Neural crest cell (in vitro differentiated cells): ENCODE results near the gene MIDN. TPM values are rescaled to one million over a fixed set of nuclear protein-coding genes. Genes with fewer than 3 reads are reported as not detected.
A peak's percentile ranks its signal among the peaks of the same experiment; 100 is the strongest.
"Not testable (repeated sequence)": the region's sequence is repeated elsewhere in the genome, so short reads cannot be mapped to it uniquely, and the experiment has no call there.

Experiments used
- DNase-seq: peaks from one replicate; pipeline ENCODE4 v3.0.0; 2021; ENCODE audit warnings: low read depth, mixed read lengths, low spot score
- H3K27ac Mint-ChIP-seq: one replicate; pipeline ENCODE4 v1.8.0; 2021; ENCODE audit warnings: mild to moderate bottlenecking, mixed read lengths; ENCODE audit not compliant: unreplicated experiment
- H3K27me3 Mint-ChIP-seq: 2 replicates; pipeline ENCODE4 v1.8.0; 2021; ENCODE audit warnings: low read depth, mild to moderate bottlenecking, mixed read lengths
- H3K36me3 Mint-ChIP-seq: 2 replicates; pipeline ENCODE4 v1.8.0; 2021; ENCODE audit warnings: low read depth, mild to moderate bottlenecking, mixed read lengths
- H3K4me1 Mint-ChIP-seq: 2 replicates; pipeline ENCODE4 v1.8.0; 2021; ENCODE audit warnings: mixed read lengths
- H3K4me3 Mint-ChIP-seq: one replicate; pipeline ENCODE4 v1.8.0; 2021; ENCODE audit warnings: mild to moderate bottlenecking, mixed read lengths
- H3K9me3 Mint-ChIP-seq: 2 replicates; pipeline ENCODE4 v1.8.0; 2021; ENCODE audit warnings: mixed read lengths
- total RNA-seq: library from RNA; stranded (reverse); gene quantifications from 2 replicates; pipeline ENCODE4 v1.2.1, GENCODE V29; 2021
- TF ChIP-seq, protein P1 (sequence below): fragments of 200-600 bp; sonication (generic); conservative IDR thresholded peaks from 2 replicates; pipeline ENCODE4 v1.5.0; 2021; ENCODE audit warnings: antibody characterized with exemption, mild to moderate bottlenecking

Gene MIDN
- total RNA-seq, 1 donor from 2014 or later, result 187 TPM

DNA sequence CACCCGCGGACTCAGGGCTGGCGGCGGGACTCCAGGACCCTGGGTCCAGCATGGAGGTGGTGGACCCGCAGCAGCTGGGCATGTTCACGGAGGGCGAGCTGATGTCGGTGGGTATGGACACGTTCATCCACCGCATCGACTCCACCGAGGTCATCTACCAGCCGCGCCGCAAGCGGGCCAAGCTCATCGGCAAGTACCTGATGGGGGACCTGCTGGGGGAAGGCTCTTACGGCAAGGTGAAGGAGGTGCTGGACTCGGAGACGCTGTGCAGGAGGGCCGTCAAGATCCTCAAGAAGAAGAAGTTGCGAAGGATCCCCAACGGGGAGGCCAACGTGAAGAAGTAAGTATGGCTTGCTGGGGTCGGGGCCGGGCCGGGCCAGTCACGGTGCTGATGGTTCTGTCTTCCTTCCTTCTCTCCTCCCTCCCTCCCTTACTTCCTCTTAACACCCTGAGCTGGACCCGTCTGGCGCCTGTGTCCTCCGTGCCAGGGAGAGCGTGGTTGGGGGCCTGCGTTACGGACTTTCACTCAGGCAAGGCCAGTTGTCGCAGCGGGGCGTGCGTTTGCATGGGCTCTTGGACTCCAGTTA, 41.4 kb upstream of the MIDN start:
- TF ChIP-seq, protein P1, sequence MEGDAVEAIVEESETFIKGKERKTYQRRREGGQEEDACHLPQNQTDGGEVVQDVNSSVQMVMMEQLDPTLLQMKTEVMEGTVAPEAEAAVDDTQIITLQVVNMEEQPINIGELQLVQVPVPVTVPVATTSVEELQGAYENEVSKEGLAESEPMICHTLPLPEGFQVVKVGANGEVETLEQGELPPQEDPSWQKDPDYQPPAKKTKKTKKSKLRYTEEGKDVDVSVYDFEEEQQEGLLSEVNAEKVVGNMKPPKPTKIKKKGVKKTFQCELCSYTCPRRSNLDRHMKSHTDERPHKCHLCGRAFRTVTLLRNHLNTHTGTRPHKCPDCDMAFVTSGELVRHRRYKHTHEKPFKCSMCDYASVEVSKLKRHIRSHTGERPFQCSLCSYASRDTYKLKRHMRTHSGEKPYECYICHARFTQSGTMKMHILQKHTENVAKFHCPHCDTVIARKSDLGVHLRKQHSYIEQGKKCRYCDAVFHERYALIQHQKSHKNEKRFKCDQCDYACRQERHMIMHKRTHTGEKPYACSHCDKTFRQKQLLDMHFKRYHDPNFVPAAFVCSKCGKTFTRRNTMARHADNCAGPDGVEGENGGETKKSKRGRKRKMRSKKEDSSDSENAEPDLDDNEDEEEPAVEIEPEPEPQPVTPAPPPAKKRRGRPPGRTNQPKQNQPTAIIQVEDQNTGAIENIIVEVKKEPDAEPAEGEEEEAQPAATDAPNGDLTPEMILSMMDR, result no peak
- Mint-ChIP-seq H3K27me3 (no peaks in the 10 kb centered on the region), H3K27ac (no peak overlapping the region), H3K4me3 (peak overlapping the region; percentile 88), H3K4me1 (peaks cover 36% of the 10 kb centered on the region), H3K9me3 (no peaks in the 10 kb centered on the region), H3K36me3 (peaks cover 2% of the 10 kb centered on the region)
- DNase-seq, result no peak

DNA sequence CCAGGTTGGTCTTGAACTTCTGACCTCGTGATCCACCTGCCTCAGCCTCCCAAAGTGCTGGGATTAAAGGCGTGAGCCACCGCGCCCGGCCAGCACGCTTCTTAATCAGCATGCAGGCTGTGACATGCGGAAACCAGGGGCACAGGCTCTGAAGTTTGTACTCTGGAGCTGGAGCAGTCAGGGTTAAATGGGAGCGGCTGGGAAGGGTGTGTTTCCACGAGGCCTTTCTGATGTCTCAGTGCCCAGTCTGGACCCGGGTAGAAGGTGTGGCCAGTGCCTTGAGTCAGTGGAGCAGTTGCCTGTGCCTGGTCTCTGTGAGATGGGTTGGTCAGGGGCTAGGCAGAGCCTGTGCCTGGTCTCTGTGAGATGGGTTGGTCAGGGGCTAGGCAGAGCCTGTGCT, 39.6 kb upstream of the MIDN start:
- not testable (repeated sequence) for H3K36me3 Mint-ChIP-seq, H3K27me3 Mint-ChIP-seq, H3K9me3 Mint-ChIP-seq, H3K27ac Mint-ChIP-seq, H3K4me3 Mint-ChIP-seq, DNase-seq
- peaks cover 38% of the 10 kb centered on the region for H3K4me1 Mint-ChIP-seq

DNA sequence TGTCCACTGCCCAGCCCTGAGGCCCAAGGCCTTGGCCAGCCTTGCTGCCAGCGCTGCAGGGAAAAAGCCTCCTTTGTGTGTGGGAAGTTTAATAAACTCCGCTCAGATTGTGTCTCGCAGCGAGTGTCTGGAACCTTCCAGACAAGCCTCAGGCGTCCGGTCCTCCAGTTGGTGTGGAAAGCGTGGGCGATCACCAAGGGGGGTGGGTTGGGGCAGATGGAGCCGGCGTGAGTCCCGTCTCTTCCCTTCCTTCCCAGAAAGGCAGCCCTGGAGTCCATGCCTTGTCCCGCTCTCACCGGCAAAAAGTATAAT, 38.2 kb upstream of the MIDN start:
- Mint-ChIP-seq H3K4me3 (peak overlapping the region; percentile 72), H3K9me3 (no peaks in the 10 kb centered on the region), H3K36me3 (peaks cover 2% of the 10 kb centered on the region), H3K4me1 (peaks cover 40% of the 10 kb centered on the region), H3K27me3 (no peaks in the 10 kb centered on the region), H3K27ac (no peak overlapping the region)
- TF ChIP-seq, protein P1, result no peak
- DNase-seq, result no peak

DNA sequence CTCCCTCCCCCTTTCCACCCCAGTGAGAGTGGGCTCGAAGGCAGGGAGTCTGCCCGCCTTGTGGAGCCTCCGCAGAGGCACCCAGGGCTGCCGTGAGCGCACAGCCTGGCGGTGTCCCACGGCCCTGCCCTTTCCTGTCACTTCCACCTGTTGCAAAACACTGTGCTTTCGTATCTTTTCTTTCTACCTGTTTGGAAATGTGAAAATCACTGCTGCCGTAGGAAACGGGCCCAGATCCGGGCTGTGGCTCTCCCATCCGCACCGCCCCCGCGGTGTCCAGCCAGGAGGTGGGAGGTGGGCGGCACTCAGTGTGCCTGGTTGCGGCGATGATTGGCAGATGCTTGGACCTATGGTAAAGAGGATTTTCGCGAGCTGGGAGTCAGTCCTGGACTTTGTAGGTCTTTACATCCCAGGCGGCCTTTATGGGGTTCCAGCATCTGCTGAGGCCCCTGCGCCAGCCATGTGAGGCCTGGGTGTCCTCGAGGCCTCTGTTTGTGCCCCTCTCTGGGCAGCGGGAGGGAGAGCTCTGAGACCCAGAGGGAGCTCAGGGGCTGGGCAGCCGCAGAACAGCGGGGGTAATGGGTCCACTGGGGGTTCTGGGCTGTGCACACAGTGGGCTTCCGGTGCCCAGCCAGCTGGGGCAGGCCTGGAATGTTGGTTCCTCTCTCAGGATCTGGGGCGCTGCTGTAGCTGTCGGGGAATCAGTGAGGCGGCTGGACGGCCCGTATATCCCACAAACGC, 36.7 kb upstream of the MIDN start:
- DNase-seq, result no peak
- peak overlapping the region; percentile 89 for H3K27ac Mint-ChIP-seq
- H3K4me3 Mint-ChIP-seq, result peak overlapping the region; percentile 77

DNA sequence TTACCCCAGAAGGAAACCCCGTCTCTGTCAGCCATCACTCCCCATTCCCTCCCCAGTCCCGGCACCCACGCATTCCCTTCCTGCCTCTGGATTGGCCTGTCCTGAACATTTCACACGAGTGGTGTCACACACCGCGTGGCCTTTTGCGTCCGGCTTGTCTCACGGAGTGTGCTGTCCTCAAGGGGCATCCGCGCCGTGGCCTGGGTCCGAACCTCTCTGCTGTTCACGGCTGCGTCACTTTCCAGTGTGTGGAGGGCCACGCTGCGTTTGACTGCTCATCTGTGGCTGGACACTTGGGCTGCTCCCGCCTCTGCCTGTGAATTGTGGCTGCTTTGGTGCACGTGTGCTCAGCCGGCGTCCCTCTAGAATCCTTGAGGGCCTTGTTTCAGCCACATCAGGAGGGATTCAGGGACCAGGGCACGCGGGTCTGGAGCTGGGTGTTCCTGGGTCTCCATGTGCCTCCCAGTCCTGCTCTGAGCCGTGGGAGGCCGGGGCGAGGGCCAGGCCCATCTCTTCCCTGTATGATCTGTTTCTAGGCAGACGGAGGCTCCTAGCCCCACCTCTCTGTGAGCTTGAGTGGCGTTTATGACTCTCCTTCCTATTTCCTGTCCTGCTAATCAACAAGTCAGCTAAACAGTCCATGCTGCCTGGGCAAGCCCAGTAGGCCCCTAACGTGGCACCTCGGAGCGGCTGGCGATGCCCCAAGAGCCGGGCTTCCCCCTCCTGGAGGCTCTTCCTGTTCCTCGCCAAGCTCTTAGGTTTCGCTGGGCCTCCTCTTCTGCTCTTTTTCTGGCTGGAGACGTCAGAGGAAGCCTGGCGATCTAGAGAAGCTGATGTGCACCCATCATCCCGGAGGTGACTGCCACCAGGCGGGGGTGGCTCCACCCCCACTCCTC, 34.7 kb upstream of the MIDN start:
- H3K27me3 Mint-ChIP-seq, result no peaks in the 10 kb centered on the region
- peaks cover 29% of the 10 kb centered on the region for H3K4me1 Mint-ChIP-seq
- DNase-seq, result no peak
- peaks cover 2% of the 10 kb centered on the region for H3K36me3 Mint-ChIP-seq
- peak overlapping the region; percentile 59 for H3K4me3 Mint-ChIP-seq
- H3K9me3 Mint-ChIP-seq, result no peaks in the 10 kb centered on the region
- TF ChIP-seq, protein P1, result no peak
- no peak overlapping the region for H3K27ac Mint-ChIP-seq

More for the DNA sequence above, 36.7 kb upstream of the MIDN start:
- TF ChIP-seq, protein P1, result no peak
- H3K9me3 Mint-ChIP-seq, result no peaks in the 10 kb centered on the region
- peaks cover 37% of the 10 kb centered on the region for H3K4me1 Mint-ChIP-seq
- no peaks in the 10 kb centered on the region for H3K27me3 Mint-ChIP-seq
- H3K36me3 Mint-ChIP-seq, result peaks cover 2% of the 10 kb centered on the region
